Measurements from ENCODE around the gene C4BPA.

- TF ChIP-seq FOXM1 (IDR thresholded peaks at IDR 0.05; ENCODE audit: low read depth, low read length) (no peak), BHLHE40 (IDR thresholded peaks at IDR 0.05; ENCODE audit: borderline replicate concordance in 1 of 2, low read depth in 2 of 2, low read length in 1 of 2) (no peak), CTCF (IDR thresholded peaks at IDR 0.05 in 2 of 3, conservative IDR thresholded peaks at IDR 0.05 in 1 of 3; ENCODE audit: control insufficient read depth in 2 of 3, extremely low read depth in 1 of 3, insufficient read depth in 1 of 3, low read depth in 3 of 3, low read length in 3 of 3) (no peak), CHD2 (IDR thresholded peaks at IDR 0.05; ENCODE audit: borderline replicate concordance, low read depth, low read length) (no peak), ZBED1 (IDR thresholded peaks at IDR 0.05; ENCODE audit: borderline replicate concordance) (no peak), TAF1 (IDR thresholded peaks at IDR 0.05; ENCODE audit: borderline replicate concordance, low read depth, low read length) (no peak)
These were observed 19.8 kb upstream of the C4BPA start for GRCh38 chr1:207084232-207084631.
